M059J (cell line): ENCODE results near the gene GPR149. TPM values are rescaled to one million over a fixed set of nuclear protein-coding genes. Genes with fewer than 3 reads are reported as not detected.

Experiments used
- DNase-seq: peaks from one replicate; pipeline ENCODE4 v3.0.0-alpha.2; 2012; ENCODE audit warnings: low read depth
- total RNA-seq: library from RNA; depleted of rRNA; stranded (reverse); fragments of >200 nt; shearing (Covaris generic); gene quantifications from 2 replicates; pipeline ENCODE4 v1.2.3, GENCODE V29; 2014; rRNA removed

The GPR149 gene
- total RNA-seq, 1 experiment from 2014 or later = not detected

DNA sequence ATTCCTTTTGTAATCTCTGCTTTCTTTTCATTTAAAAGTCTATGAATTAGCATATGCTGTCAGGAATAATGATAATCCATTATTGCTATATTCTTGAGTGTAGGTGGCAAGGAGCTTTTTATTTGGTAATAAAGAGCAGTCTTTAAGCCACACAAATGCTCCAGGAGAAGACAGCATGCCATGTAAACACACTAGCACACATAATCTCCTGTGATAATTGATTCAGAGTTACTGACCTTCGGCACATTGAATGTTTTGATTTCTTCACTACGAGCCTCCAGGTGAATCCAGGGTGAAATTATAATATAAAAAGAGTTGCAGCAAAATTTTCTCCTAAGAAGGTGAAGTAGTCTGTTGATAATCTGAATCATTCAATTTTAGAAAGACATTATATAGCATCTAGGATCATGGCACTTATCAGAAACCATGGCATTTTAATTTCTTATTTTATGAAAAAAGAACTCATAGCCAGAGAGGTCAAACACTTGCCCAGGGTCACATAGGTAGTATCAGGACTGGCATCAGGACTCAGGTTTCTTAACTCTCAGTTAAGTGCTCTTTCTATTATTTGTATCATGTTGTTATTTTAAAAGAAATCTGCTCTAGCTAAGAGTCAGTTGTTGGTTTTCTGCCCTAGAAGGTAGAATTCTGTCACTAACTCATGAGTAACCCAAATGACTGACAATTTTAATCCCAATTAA lies 84.4 kb downstream of the GPR149 start:
- DNase-seq = no peak

DNA sequence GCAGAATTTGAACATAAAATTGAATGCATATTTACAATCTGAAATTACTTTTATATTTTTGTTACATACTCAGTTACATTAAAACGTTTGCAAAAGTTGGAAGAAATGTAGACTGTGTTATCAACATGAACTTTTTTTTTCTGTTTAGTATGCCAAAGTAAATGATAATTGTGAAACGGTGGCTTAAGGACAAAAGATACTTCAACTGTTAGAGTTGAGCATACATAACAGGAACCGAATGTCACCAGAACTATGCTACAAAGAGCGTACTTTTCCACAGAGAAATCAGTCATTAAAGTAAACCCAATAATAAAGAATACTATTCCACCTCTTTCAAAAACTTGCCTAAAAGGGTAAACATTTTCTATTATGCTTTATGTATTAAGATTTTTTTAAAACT lies 91.4 kb downstream of the GPR149 start:
- DNase-seq = no peak

DNA sequence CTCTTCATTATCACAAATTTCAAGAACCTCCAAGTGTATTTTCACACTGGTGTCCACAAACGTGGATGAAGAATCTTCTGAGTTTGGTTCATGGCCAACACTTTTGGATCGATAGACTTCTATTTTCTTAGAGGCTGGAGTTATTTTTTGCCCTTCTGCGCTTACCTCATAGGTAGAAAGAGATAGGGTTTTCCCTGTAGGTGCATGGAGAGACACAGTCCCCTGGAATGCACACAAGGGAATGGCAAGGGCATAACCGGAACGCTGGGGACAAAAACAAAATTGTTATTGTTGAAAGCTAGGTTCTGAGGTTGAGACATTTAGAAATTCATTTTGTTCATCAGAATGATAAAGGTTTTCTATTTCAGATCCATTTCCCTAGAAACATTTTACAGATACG lies 92.0 kb downstream of the GPR149 start:
- no peak for DNase-seq

DNA sequence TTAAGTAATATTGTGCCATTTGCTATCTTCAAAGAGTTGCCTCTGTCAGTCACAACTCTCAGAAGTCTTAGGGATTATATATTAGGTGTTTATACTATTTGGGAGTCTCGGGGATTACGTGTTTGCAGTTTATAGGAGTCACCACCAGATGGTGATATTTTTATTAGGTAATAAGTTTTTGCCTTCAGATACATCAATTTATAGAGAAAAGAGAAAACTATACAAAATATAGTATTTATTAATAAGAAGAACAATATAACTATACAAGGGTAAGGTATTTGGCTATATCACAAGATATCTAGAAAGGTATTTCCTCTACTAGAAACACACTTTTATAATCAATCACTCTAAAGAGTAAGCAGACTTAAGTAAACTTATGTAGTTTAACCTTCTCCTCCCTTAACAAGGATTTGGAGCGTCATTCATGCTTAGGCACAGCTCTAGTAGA lies 95.0 kb downstream of the GPR149 start:
- DNase-seq = peak; percentile 52

DNA sequence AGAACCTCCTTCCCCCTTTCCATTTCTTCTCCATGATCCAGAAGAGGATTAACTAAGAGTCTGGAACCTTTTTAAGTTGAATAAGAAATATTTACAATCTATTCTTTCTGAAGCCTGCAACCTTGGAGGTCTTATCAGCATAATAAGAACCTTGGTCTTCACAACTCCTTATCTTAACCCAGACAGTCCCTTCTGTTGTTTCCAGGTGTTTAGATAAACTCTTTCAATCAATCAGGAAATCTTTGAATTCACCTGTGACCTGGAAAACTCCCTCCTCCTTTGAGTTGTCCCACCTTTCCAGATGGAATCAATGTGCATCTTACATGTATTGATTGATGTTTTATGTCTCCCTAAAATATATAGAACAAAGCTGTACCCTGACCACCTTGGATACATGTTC lies 102.1 kb downstream of the GPR149 start:
- no peak for DNase-seq

DNA sequence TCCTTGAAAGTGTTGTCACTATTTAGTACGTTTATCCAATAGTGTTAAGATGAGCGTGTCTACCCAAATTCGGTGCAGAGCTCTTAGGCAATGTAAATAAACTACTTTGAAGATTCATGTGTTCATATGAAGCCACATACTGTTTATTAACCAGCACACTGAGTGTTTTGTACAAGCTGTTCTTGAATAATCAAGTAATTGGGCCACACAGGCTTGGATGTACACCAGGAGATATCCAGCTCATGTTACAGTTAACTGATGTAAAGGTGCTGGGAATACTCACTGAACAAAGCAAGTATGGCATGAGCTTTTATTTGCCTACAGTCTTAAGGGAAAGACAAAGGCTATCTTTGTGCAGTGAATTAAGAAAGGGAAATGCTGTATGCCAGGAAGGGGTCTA lies 105.1 kb downstream of the GPR149 start:
- DNase-seq = peak; percentile 3

DNA sequence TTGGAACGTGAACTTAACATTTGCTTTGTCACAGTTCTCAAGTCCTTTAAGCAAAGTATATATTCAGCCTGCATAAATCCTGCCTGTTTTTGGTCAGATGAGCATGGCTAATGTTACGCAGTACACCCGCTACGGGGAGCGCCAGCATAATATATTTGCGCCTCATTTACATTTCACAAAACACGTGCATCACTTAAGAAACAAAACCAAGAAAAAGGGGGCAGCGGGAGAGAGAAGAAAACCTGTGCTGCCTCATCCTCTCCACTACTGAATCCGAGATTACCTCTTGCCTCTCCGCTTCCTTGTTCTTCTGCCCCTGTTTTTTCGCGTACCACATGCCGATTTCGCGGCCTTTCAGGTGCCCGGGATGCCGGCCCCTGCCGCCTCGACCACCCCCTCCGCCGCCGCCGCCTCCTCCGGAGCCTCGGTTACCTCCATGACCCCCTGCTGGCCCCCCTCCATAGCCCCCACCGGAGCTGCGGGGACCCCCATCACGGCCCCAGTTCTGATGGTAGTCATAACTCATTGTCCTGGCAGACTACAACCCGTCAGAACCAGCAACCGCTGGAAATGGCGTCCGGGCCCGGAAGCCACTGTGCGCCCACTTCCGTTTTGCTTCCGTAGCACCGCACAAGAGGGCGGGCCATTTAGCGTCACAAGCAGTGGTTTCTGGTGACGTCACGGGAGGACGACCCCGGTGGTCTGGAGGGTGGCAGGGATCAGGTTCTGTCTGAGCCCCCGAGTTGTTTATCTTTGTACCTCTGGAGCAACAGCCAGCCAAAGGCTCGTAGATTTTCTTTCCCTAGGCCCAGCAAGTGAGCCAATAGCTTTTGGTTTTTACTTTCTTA lies 105.9 kb downstream of the GPR149 start, which contains the start of gene DHX36:
DHX36 (minus strand) TSS at position 597 of the 848 bp plus-strand sequence; CDS start at position 526, 71 bp downstream.
- peak; percentile 92 for DNase-seq

DNA sequence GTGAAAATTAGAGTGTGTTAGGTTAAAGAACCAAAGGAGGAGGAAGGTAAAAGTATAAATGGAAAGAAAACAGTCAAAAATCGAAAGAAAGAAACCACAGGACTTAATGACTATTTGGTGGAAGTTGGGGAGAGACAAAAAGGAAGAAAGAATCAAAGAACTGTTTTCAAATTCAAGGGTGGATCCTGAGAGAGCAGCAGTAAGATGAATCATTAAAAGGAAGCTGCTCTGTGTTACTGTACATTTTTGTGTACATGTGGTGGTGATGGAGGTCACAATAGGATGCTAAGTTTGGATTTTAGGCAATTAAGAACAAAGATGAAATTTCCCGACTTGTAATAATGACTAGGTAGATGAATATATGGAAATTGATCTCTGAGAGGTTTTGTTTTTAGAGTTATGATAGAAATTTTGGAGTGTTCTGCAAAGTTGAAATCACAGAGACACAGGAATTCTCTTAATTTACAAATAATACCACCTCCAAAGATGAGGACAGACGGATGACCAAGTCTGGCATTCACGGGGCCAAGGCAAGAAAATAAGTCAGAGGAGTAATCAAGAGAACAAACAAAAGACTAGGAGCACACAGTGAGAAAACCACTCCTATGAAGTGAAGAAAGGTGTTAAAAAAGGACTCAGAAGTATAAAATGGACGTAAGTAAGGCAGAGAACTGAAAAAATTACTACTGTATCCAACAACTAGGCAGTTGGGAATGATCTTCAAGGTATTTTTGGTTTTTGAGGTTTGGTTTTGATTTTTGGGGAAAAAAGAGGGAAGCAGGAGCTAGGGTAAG lies 112.8 kb downstream of the GPR149 start:
- DNase-seq = no peak

DNA sequence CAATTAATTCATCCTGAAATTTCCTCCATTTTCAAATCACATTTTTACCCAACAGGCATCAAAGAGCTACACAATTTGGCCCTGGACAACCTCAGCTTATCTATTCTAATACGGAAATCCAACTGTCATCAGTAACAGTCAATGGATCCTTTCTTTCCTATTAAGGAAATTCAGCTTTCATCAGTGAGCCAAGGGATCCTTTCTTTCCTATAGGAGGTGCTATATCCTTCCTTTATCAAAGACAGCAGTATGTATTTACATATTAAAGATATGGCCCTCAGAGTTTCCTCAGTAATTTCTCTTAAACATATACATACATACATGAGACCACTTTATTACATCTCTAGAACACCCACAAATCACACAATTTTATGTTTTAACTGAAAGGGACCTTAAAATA lies 115.8 kb downstream of the GPR149 start:
- DNase-seq = no peak

DNA sequence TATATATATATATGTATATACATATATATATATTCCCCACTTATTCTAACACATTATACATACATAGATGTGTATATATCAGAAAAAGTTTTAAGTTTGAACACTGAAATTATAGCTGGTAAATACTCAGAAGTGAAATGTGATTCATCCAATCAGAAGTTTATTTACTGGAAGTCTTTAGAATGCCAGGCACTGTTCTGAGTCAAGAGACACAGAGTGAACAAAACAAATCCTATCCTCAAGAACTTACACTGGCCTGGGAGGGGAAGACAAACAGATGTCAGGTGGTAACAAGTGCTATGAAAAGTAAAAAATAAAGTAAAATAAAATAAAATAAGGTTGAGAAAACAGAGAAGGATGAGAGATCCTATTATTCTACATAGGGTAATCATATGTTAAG lies 119.2 kb downstream of the GPR149 start:
- DNase-seq = peak; percentile 28

DNA sequence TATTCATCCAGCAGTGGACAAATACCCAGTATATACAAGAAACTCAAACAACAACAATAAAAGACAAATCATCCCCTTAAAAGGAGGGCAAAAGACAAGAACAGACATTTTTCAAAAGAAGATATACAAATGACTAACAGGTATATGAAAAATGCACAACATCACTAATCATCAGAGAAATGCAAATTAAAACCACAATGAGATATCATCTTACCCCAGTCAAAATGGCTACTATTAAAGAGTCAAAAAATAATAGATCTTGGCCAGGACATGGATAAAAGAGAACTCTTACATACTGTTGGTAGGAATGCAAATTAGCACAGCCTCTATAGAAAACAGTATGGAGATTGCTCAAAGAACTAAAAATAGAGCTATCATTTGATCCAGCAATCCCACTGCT lies 122.6 kb downstream of the GPR149 start:
- DNase-seq = peak; percentile 11

DNA sequence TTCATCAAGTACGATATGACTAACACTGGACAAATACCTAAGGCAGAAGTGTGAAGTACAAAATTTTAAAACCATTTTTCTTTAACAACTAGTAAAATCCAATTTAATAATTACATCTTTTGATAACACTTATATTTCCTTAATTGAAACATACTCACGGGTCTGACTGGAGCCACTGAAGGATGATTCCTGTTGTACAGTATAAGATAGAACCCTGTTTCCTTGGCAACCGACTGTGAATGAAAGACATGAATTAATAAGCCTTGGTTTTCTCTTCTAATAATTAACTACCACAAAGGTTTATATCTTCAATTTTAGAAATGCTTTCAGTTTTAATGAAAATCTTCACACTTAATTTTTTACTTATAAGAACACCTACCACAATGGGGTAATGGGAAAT lies 125.1 kb downstream of the GPR149 start:
- no peak for DNase-seq

DNA sequence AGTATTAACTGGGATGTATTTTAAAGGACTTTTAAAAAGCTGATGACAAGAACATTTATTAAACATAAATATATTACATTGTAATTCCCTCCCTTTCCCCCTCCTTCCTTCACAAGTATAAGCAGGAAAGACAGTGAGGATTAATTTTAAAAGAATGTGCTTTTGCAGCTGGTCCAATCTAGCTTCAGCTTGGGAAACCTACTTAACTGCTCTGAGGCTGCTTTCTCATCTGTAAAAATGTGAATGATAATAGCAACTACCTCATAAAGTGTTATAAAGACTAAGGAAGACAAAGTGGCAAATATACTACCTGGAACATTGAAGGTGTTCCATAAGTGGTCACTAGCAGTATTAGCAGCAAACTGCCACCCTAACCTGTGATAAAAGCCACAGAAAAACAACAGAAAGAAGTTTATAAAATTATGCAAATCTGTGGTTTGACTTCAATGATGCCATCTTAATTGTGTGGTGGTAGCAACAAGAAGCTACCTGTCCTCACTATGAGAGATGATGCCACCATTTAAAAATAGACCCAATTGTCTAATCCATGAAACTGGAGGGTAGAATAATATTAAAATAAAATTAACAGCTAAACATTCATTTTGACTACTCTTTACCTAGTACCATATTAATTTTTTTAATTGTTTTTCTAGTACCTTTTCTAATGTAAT lies 125.7 kb downstream of the GPR149 start:
- DNase-seq = peak; percentile 29

DNA sequence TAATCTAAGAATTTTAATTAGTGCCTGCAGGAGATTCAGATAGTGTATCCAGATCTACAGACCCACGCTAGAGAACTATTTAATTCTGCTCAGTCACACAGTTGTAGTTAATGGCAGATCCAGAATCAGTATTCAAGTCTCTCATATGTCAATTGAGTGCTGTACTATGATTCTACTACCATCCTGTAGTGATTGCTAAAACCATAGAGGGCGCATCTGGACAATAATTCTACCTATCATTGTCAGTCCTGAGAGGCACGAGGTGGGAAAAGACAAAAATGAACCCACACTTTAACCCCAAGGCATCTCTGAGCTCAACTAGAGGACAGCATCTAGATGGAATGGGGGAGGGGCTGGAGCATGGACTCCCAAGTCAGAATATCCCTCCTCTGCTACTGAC lies 128.4 kb downstream of the GPR149 start:
- no peak for DNase-seq

DNA sequence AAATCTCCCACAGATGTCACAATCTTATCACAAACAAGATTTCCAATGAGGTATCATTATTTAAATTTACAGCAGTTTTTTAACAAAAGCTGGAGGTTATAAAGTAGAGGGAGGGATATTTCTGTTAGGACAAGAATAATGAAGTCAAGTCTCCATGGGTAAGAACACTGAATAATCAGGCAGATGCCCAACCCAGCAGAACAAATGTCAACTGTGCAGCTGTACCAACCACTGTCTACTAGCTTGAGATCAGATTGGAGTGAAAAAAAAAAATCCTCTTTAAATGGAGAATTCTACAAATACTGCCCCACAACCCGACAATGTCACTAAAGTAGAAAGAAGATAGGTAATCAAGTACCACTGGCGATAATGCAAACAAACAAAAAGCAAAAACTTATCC lies 136.0 kb downstream of the GPR149 start:
- DNase-seq = no peak

DNA sequence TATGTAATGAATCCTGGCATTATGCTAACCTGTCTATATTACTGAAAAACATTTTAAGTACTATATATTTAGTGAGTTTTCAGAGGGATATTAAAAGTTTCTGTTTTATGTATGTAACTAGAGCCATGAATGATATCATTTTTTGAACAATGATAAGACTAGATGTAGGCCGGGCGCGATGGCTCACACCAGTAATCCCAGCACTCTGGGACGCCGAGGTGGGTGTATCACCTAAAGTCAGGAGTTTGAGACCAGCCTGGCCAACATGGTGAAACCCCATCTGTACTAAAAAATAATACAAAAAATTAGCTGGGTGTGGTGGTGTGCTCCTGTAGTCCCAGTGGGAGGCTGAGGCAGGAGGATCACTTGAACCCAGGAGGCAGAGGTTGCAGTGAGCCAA lies 139.8 kb downstream of the GPR149 start:
- no peak for DNase-seq

Other genes starting within 250 kb of the GPR149 start
- 29.4 and 40.2 TPM in 2 replicates for gene DHX36, start 105.7 kb downstream of the GPR149 start, total RNA-seq